GM21825 (cell line): Measurements from ENCODE around the gene GLRA3.
"Not testable (repeated sequence)": the region's sequence is repeated elsewhere in the genome, so short reads cannot be mapped to it uniquely, and the experiment has no call there.

Source experiments
- ATAC-seq: cut with Tn5 transposase; IDR thresholded peaks from one replicate; pipeline ENCODE4 v1.9.1; 2021; ENCODE audit warnings: mild to moderate bottlenecking, moderate library complexity; ENCODE audit not compliant: unreplicated experiment

The GLRA3 gene

DNA sequence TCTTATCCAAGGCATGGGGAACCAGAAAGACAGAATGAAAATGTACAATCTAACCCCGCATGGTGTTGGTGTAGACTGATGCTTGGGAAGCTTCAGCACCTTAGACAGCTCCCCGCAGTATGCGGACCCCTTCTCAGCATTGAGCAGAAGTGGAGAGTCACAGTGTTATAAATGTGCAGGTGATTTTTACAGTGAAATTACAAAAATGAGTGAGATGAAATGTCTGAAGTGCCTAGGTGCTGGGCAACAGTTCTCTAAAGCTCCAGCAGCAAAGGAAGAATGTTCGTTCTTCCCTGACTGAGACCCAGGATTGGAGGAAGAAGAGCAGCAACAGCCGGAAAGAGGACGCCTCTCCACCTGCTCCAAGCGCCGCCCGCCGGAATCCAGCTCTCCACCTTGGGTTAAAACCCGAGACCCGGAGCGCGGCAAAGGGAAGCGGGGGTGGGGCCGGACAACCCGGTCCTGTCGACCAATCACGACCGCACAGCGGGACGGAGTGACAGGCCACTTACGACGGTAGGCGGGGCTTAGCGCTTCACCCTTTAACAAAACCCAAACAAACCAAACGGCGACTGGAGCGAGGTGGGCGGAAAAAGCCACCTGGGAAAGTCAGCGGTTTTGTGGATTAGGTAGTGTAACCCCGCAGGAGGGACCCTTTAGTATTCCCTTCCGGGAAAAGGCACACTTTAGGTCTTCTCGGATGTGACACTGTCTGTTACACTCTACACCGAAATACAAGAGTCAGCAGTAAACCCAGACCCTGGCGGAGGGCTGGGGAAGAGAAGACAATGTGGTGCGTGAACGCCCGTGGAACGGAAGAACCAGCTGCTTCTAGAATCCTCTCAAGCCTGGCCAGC is at the start of gene GLRA3:
Gene GLRA3, minus strand, starts transcription at position 403 of the 857 bp plus-strand sequence. CDS start 436 bp downstream, outside the sequence.
- ATAC-seq = no peak

DNA sequence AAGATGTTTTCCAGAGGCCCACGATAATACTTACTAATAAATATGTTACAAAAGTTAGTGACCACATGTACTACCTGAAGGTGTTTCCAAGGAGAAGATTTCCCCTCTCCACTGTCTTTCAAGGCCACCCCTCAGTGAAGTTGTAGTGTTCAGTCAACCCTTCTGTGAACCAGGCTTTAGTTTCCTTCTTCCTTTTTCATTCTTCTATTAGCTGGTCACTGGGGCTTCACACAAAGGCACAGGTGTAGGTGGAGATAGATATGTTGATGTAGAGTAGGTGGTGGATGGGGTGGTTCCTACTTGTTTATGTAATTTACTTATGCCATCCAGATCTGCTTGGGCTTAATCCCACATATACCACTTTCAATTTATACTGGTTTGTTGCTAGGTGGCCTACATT is 45.9 kb upstream of the GLRA3 start:
- no peak for ATAC-seq

DNA sequence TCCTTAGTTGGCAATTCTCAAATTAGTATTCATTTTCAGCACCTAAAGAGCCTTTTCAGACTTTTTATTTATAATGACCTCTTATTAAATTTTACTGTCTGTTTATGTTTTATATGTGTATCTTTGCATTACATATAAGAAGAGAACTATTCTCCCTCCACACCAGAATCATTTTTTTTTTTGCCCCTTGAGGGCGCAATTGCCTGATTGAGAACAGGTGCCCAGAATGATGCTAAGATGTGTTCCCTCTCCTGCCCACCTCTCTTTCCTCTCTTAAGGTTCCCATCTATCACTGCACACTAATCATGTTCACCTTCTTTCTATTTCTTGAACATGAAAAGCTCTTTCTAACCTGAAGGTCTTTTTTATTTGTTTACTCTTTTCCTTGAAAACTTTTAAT is 44.9 kb upstream of the GLRA3 start:
- ATAC-seq = no peak

DNA sequence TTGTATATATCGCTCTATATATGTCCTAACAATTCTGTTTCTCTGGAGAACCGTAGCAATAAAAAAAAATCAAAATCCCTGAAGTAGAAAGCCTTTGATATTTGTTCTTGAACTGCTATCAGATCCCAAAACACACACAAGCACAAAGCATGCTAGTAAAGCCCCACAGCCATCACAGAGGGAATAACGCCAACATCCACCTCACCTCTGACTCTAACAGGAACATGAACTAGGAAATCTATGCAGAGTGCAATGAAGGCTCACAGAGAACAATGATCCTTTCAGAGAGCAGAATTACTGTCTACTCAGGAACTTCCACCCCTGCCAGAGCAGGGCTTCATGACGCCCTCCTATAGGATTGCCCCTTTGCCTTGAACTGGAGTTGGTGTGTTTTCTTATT is 44.1 kb upstream of the GLRA3 start:
- not testable (repeated sequence) for ATAC-seq

DNA sequence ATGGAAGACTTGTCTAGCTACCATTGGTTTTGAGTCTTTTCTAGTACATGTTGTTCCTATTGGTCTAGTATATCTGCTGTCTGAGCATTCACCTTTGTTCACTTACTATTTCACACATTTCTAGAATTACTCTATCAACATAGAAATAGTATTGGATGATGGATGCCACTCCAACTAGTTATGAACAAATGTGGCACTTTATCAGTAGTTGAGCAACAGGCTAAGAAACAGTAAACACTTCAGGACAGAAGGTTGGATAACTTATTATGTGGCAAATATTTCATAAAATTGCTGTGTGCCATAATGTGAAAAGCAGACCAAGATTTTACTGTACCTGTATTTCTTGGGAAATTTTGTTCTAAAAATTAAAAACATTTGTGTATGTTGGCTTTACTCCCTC is 42.4 kb upstream of the GLRA3 start:
- ATAC-seq = no peak

DNA sequence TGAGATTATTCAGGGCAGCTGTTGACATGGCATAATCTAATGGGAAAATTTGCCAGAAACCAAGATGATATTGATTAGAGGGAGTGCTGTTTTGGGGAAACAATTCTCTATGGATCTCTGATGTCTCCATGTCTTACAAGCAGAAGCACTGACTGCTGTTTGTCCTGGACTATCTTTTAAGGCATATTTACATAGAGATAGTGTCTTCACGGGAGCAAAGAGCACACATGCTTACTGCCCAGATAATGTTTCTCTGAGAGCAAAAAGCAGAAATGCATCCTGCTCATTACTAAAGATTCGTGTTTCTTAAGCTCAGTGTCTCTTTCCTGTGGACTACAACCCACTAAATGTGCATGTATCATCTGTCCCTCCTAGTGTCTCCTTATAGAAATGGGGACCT is 41.3 kb upstream of the GLRA3 start:
- no peak for ATAC-seq

DNA sequence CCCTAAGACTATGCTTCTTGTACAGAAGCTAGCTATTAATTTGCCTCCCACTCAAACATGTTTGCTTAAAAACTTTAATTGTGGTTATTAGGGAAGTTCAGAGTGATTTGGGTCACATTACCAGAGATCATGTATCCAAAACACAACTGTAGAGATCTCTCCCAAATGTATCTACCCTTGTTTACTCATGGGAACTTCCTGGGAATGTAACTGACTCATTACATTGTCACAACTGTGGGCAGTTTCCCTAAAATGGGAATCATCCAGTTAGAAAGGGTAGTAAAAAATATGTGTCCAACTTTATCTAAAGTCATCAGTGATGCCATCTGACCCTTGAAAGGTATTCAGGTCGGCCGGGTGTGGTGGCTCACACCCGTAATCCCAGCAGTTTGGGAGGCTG is 40.3 kb upstream of the GLRA3 start:
- ATAC-seq = no peak

DNA sequence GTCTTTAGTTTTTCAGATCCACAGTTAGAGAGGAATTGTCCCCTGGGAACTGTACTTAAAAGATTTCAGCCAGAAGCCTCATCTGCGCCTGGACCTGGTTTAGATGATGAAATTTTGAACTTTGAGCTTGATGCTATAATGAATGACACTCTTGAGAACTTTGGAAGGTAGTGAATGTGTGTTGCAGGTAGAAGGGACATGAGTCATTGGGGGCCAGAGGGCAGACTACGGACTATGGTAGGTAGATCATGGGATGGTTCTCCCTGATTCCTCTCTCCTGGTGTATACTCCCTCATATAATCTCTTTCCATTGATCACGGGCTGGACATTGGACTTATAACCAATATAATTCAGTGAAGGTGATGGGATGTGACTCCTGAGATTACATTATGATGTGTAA is 38.9 kb upstream of the GLRA3 start:
- ATAC-seq = no peak

DNA sequence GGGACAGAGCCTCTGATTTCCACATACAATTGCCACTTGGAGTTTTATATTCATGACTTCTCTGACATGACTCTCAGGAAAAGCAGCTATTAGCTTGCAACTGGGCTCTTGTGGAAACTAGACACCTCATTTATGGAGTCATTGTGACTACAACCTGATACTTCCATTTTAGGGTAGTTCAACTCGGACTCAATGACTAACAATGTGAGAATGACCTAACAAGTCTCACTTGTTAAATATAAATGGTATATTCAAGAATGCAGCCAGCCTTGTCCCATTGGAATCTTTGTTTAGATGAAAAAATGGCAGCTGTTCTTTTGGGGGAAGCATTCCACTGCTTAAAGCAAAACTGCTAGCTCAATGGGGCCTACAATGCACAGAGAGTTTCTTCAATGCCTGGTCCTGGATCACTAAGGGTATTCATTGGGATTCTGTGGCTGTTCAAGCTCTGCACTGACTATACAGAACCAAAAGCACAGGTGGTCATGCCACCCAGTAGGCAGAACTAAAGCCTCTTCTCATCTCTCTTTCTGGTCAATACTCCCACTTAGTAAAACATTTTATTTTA is 36.5 kb upstream of the GLRA3 start:
- no peak for ATAC-seq

DNA sequence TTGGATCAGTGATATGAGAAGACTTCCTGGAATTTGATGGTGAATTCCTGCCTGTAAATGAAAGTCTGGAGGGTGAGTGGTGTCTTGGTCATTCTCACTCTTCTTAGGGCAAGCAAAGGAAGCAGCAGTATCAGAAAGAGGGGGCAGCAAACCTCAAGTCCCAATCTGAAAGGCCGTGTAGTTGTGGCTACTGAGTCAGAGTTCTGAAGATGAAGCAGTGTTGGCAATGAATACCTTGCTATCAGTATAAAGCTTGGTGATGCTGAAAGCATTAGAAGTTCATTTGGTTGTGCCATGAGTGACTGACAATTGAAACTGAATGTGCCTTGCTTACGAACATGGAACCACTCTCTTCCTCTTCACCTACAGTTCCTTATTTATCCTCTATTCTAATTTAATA is 35.0 kb upstream of the GLRA3 start:
- no peak for ATAC-seq

DNA sequence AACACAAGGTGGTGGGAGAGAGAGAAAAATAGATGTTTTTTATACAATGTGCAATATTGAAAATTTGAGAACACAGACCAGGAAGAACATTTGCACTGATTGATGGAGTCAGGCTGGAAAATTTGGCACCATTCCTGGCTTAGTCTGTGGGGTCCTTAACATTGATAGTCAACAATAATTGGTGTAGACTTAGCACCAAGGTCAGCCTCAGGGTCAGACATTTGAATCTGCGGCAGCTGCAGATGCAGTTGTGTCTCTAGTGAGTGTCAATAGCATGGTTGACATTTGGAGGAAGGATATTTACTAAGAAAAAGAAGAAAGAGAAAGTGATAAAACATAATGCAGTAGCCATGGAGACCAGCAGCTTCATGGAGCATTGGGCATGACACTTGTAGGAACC is 31.5 kb upstream of the GLRA3 start:
- ATAC-seq = no peak

DNA sequence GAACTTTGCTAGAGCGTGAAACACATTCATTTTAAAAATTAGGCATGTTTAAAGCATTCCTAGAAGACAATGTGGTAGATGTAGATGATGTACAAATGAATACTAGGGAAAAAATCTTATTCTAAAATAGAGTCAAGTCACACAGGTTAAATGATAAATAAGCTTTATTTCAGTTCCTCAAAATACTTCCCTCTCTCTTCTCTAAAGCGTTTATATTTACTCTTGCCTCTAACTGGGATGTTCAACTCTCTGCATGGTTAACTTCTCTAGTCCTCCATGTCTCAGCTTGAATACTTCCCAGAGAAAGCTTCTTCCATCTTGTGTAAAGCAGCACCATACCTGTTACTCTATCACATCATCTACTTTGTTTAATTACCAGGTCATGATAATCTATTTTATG is 30.9 kb upstream of the GLRA3 start:
- ATAC-seq = no peak

DNA sequence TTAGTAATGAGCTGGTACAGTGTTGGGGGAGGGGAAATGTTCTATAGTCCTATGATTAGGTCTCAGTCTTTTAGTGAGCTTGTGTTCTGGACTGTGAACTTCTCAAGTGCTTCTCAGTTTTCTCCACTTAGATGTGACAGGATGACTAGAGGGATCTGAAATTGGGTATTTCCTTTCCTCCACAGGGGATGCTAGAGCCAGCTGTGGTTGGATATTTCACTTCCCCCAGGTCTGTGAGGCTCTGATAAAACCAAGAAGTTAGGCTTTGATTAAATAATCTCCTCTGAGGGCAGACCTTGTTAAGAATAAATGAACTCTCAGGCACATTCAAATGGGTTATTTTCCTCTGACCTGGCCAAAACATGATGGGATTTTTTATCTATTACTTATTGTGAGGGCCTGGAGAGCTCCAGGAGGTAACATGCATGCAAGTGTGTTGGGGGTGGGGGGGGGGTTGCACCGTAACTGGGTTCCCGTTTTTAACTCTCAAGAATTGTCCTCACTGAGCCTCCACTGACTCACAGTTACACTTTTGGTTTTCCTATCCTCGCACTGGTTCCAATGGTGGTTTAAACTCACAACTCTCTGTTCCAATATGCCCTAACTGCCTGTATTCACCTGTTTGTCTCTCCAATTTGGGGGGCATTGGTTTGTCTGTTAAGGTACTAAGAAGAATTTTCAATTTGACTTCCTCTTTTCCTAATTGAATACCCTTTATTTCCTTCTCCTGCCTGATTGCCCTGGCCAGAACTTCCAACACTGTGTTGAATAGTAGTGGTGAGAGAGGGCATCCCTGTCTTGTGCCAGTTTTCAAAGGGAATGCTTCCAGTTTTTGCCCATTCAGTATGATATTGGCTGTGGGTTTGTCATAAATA is 28.1 kb upstream of the GLRA3 start:
- ATAC-seq = no peak

DNA sequence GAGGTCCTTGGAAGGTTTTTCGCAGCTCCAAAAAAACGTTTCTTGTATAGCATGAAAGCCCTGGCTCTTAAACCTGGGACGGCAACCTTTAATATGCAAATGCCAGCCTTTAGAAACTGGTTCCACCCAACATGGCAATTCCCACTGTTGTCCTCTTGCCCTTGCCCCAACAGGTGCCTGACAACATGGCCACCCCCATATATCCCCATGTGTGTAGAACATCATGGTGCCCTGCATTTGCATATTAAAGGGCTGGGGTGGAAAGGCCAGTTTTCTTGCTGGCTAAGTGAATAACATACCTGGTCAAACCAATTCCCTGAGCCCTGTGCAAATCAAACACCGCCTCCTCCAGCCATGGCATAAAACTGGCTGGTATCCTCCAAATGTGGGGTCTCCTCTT is 26.0 kb upstream of the GLRA3 start:
- no peak for ATAC-seq

DNA sequence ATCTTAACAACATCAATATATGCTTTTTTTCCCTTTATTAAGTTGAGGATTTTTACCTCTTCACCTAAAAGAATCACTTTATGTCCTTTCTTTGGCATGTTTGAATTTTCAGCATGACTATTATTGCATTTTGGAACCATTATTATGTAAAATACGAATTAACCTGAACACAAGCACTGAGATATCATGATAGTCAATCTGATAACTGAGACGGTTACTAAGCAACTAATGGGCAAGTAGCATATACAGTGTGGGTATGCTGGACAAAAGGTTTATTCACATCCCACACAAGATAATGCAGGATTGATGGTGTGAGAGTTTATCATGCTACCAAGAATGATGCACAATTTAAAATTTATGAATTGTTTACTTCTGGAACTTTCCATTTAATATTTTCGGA is 24.6 kb upstream of the GLRA3 start:
- no peak for ATAC-seq

DNA sequence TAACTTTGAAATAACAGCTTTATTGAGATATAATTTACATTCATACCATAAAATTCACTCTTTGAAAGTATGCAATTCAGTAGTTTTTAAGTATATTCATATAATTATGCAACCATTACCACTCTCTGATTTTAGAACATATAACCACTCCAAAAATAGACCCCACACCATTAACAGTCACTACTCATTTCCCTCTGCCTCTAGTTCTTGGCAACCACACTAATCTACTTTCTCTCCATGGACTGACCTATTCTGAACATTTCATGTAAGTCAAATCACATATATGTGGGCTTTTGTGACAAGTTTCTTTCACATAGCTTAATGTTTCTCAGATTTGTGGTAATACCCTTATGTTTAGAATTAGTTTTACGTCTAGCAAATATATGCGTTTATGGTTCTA is 19.5 kb upstream of the GLRA3 start:
- ATAC-seq = no peak

DNA sequence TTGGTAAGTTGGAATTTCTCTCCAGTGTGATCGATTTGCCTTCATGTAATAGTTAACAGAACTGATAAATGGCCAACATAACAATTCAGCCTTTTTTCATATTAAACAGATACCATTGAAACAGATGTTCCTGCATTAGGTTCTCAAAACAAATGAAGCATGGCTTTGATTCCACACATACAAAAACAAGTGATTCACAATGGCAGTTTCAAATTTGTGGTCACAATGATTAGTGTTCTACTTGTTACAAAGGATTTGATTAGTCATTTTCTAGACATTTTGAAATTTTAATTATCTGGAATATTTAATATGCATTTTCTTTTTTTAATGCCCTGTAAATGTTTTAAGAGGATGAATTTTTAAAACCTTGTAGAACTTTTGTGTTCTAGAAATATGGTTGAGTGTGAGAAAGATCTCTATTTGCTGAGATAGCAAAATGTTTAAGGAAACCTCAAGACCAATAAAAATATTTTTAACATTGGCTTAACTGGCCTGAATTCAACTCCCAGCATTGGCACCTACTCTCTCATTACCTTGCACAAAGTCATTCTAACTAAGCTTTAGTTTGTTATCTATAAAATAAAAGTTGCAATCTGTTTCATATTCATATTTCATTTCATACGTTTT is 18.9 kb upstream of the GLRA3 start:
- ATAC-seq = no peak

DNA sequence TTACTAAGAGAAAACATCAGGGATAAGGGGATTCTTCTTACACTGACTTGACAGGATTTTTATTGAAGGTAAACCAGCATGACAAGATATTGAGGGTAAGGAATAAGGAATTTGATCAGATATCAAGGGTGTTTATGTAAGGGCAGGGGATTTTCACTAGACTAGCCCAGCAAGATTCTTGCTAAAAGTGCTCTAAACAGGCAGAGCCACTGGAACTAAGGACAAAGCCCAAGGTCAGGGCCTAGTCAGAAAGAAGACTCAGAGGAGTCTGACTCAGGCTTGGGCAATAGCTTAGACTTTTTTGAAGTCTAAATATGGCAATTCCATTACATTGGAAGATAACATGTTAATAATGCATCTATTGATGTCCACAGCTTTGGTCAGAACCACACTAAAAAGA is 6.5 kb upstream of the GLRA3 start:
- no peak for ATAC-seq

DNA sequence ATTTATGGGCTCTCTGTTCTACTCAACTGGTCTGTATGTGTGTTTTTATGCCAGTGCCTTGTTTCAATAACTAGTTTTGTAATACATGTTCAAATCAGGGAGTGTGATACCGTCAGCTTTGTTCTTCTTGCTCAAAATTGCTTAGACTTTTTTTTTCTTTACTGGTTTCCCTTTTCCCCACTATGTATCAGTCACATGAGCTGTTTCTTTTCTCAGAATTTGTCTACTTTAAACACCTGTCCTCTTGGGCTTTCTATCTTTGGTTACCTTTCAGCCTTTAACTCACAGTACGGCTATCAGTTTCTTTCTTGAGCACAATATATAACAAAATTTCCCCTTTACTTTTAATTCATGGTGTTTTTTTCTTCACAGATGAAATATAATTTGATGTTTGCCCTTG is 5.4 kb upstream of the GLRA3 start:
- no peak for ATAC-seq

DNA sequence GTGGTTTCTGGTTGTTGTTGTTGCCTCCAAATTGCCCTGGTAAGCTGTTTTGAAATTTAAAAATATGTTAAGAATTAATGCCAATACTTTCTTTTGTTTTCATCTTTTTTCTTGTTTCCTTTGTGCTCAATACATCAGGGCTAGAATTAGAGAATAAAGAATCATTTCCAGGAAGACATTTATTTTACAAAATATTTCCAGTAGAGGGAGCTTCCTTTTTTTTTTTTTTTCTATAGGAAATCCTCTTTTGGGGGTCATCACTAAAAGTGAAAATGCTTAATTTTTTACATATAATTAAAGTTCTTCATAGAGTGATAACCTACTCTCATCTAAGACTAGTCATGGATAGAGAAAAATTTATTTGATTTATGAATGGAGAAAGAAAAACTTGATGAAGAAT is 2.4 kb downstream of the GLRA3 start:
- ATAC-seq = no peak

DNA sequence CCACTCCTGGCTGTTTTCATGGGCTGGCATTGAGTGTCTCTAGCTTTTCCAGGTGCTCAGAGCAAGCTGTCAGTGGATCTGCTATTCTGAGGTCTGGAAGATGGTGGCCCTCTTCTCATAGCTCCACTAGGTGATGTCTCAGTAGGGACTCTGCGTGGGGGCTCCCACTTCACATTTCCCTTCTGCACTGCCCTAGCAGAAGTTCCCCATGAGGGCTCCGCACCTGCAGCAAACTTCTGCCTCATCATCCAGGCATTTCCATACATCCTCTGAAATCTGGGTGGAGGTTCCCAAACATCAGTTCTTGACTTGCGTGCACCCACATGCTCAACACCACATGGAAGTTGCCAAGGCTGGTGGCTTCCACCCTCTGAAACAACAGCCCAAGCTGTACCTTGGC is 13.8 kb downstream of the GLRA3 start:
- no peak for ATAC-seq
